Measurements from ENCODE around the gene RAD23A.

The RAD23A gene

DNA sequence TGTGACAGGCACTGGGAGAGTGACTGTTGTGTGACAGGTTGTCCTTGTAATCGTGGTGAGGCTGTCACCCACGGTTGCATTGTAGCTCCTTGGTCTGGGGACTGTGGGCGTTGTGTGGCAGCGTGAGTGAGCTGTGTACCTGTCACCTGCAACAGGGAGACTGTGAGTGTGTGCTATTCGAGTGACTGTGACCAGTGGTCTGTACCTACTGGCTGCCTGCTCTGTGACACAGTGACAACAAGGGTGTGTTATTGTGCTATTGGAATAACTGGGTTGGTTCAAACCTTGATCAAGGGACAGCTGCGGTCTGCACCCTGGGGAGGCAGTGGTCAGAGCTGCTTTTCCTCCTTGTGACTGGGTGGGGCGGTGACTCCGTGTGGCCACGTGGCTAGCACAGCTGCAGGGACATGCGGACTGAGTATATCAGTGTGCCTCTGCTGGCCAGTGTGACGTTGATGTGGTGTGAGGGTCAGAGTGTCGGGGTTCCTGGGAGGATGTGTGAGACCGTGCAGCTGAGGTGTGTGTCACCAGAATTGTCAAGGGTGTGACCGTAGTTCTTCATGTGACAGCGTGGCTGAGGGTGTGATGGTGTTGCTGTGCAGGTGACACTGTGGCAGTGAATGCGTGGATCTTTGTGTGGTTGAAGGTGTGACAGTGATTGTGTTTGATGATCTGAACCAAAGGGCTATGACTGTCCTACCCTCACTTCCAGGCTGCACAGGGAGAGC is 39.6 kb downstream of the RAD23A start:
- peak; percentile 82 for DNase-seq

- DNase-seq = no peak
These were observed 41.1 kb downstream of the RAD23A start for GRCh38 chr19:12986726-12987125.

- DNase-seq = no peak
These were observed 41.5 kb downstream of the RAD23A start for GRCh38 chr19:12987190-12987589.

- peak; percentile 93 for DNase-seq
These were observed 42.1 kb downstream of the RAD23A start for GRCh38 chr19:12987781-12988180.

GRCh38 chr19:12990431-12990830 is 44.8 kb downstream of the RAD23A start:
- DNase-seq = no peak

GRCh38 chr19:12990853-12991252 is 45.2 kb downstream of the RAD23A start:
- DNase-seq = no peak

GRCh38 chr19:12991296-12991695 is 45.6 kb downstream of the RAD23A start:
- no peak for DNase-seq

GRCh38 chr19:12992729-12993128 is 47.1 kb downstream of the RAD23A start:
- no peak for DNase-seq

DNA sequence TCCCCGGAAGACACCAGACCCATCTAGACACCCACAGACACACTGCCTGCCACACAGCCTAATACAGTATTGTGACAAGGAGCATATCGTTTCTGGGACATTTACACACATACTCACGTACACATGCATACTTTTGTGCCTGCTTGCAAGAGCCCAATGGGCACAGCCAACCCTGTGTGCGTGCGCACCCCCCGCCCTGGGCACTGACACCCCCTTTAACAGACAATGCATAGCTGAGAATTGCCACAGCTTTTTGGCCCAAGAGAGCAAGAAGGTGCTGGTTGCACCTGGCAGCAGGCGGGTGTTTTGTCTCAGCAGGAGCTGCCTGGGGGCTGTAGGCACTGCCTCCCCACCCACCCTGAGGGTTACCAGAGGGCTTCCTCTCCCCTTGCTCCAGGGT is 47.9 kb downstream of the RAD23A start:
- no peak for DNase-seq

DNA sequence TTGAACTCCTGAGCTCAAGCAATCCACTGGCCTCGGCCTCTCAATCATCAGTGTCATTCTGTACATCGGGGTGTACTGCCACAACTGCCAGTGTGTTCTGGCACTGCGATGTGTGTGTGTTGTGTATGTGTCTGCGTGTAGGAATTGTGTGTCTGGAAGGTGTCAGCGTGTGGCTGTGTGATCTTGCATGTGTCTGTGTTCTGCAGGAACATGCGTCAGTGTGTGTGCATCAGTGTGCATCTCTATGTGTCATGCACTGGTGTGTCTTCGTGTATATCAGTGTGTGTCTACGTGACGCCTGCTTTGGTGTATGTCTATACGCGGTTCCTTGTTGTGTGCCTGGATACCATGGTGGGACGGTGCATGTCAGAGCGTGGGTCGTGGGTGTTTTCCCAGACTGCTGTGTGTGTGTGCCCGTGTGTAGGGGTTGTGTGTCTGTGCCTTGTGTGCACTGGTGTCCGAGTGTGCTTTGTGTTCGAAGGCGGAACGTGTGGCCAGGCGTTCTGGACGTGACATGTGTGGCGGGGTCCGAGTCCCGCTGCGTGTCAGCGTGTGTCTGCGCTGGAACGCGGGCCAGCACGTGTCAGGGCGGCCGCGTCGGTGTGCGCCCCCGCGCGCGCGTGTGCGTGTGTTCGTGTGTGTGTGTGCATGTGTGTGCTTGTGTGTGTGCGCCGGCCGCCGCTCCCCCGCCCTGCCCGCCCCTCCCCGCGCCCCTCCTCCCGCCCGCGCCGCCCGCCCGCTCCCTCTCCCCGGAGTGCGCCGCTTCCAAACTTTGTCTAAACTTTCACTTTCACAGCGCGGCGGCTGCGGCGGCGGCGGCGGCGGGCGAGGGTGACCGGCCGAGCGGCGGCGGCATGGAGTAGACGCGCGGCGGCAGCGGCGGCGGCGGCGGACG is 49.3 kb downstream of the RAD23A start, which contains the start of gene NFIX:
Gene NFIX (plus strand): TSS at position 775 of the 895 bp plus-strand sequence. CDS start 363 bp downstream, outside the sequence.
- DNase-seq = peak; percentile 78

DNA sequence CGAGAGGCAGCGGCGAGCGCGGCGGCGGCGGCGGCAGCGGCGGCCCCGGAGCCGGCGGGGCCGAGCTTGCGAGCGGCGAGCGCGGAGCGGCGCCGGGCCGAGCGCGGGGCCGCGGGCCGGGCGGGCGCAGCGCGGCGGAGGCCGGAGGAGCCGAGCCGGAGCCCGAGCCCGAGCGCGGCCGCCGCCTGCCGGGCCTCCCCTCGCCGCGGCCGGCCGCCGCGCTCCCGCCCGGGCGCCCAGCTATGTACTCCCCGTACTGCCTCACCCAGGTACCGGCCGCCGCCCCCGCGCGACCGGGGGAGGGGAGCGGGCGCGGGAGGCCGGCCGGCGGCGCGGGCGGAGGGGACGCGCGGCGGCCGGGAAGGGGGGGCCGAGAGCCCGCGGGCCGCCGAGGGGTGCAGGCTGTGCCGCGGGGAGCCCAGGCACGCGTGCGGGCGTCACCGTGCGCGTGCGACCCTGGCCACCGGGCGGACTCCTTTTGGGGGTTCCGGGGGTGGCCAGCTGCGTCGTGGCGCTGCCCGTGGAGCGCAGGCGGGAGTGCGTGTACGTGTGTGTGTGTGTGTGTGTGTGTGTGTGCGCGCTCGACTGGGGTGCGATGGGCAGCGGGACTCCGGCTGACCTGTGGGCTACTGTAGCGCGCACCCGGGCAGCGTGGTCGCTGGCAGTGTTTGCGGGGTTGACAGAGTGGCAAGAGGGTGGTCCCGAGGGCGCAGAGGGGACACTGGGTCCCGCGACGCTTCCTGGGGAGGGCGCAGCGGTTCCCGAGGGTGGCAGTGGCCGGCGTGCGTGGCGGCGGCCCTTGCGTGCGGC is 50.1 kb downstream of the RAD23A start:
- peak; percentile 37 for DNase-seq

DNA sequence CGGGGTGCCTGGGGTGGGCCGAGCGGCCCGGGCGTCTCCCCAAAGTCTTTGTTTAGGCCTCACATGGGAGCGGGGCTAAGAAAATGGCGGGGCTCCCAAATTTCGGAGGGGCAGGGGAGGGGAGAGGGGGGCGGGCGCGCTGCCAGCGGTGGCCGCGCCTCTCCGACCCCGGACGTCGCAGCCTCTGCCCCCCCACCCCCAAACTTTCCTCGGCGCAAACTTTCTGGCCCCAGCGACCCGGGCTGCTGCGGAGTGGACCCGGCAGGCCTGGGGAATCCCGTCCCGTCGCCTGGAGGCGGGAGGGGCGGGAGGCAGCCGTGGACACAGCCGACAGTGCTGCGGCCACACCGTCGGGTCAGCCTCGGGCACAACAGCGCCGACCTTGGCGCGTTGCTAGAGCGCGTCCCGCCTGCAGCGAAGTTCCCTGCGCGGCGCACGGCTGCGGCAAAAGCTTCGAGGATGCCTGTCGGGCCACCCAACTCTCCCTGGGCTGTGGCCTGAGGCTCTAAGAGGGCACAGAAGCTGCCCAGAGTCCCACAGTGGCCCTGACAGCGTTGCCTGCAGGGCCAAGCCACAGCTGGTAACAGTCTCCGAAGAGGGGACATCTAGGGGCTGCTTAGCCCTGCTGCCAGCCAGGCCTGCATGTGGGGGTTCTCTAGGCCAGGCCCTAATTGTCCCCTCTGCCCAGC is 50.9 kb downstream of the RAD23A start:
- no peak for DNase-seq

DNA sequence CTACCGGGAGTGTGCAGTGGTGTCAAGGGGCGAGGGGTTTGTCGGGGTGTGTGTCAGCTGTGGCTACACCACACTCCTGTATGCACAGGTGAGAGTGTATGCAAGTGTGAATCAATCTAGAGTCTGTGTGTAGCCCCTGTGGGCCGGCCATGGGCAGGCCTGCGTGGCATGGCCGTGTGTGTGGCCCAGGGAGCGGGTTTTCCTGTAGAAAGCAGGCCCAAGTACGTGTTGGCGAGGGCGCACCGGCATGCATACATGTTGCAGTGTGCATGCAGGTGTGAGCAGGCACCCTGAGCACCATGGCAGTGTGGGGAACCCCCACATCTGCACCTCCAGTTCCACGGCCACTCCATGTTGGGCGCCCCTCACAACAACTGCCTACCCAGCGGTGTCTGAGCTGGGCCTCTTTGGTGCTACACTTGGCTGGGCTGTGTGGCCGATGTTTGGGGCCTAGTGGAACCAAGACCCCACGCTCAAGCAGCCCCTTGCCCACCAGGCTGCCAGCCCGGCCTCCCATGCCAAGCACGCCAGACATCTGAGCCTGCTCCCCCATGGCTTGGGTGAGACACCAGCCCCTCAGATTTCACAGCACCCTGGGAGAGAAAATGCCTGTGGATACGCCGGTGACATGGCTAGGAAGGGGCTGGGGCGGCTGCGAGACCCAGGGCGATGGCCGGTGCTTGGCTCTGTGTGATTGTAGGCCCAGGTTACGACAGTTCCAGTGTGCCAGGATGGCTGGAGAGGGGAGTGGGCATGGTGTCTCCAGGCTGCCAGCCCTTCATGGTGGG is 51.7 kb downstream of the RAD23A start:
- no peak for DNase-seq

GRCh38 chr19:12997967-12998940 is 52.6 kb downstream of the RAD23A start:
- DNase-seq = no peak

- no peak for DNase-seq
These were observed 55.5 kb downstream of the RAD23A start for GRCh38 chr19:13001166-13001501.

DNA sequence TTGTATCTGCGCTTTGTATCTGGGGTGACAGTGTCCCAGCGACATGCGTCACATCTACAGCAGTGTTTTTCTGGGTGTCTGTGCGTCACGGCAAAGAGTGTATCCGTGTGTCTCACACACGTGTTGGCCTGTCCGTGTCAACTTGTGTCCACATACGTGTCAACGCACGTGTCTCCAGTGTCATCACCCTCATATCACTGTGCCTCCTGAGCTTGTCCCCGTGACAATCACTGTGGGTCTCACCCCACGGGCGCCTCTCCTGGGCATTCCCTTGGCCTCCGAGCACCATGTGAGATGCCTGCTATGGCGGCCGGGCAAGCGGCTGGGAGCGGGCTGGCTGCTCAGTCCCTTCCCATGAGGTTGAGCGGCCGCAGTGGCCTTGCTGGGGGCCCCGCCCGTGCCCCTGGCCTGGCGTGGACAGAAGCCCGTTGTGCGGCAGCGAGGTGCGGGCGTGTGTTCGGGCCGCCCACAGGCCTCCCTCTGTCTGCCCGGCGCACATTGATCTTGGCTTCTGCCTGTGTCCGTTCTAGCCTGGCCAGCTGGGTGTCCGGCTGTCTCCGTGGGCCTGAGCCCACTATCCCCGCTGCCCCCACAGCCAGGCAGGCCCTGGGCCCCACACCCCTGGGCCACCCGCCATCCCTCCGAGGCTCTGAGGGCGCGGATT is 56.0 kb downstream of the RAD23A start:
- DNase-seq = no peak

- no peak for DNase-seq
These were observed 56.7 kb downstream of the RAD23A start for GRCh38 chr19:13002166-13002898.

- DNase-seq = no peak
These were observed 57.4 kb downstream of the RAD23A start for GRCh38 chr19:13003081-13003480.
